HEK293 (cell line): Measurements from ENCODE around the gene NPC2.
A peak's percentile ranks its signal among the peaks of the same experiment; 100 is the strongest.

Source experiments
- CTCF ChIA-PET: fragments of 350-600 bp; formaldehyde crosslinking; extraction: SDS; loops from one replicate; lab custom pipeline; 2021; ENCODE audit warnings: antibody characterized with exemption; lab: Yijun Ruan, JAX
- POLR2A ChIA-PET: fragments of 300-600 bp; formaldehyde crosslinking; extraction: SDS; loops from one replicate; lab custom pipeline; 2020; ENCODE audit warnings: antibody characterized with exemption, inconsistent platforms; lab: Yijun Ruan, JAX
- H3K27ac ChIP-seq: fragments of 200-500 bp; sonication (Bioruptor generic); 2 replicates; pipeline ENCODE4 v1.5.1; 2014; ENCODE audit warnings: low read depth, low read length, control low read depth, inconsistent platforms; ENCODE audit errors: extremely low read depth
- H3K36me3 ChIP-seq, 2 experiments: fragments of 200-500 bp in 1 of 2; sonication (Bioruptor generic) in 1 of 2; 1 replicate in 1 of 2; 2 replicates in 1 of 2; pipeline ENCODE4 v1.5.1; 2014 to 2017; ENCODE audit warnings: inconsistent platforms in 2 of 2, low read length in 2 of 2; ENCODE audit not compliant: control insufficient read depth in 2 of 2, insufficient read depth in 1 of 2
- H3K4me1 ChIP-seq: fragments of 200-500 bp; sonication (Bioruptor generic); 2 replicates; pipeline ENCODE4 v1.5.1; 2014; ENCODE audit warnings: mild to moderate bottlenecking, low read length, inconsistent platforms; ENCODE audit not compliant: control insufficient read depth, insufficient read depth
- H3K4me3 ChIP-seq: 2 replicates; pipeline ENCODE4 v1.5.1; 2011; ENCODE audit warnings: low read depth, mild to moderate bottlenecking, control low read depth, low read length, moderate library complexity
- H3K9me3 ChIP-seq: fragments of 200-500 bp; sonication (Bioruptor generic); 2 replicates; pipeline ENCODE4 v1.5.1; 2014; ENCODE audit warnings: low read depth, low read length, inconsistent platforms; ENCODE audit not compliant: control insufficient read depth, insufficient read depth
- AEBP2 ChIP-seq: fragments of 450-650 bp; formaldehyde crosslinking; IDR thresholded peaks from 2 replicates; pipeline ENCODE4 v1.5.1; 2016; ENCODE audit warnings: missing biosample characterization, missing genetic modification characterization, borderline replicate concordance
- HIC1 ChIP-seq: fragments of 450-650 bp; formaldehyde crosslinking; IDR thresholded peaks from 2 replicates; pipeline ENCODE4 v1.5.1; 2016; ENCODE audit warnings: missing biosample characterization, missing genetic modification characterization
- KLF7 ChIP-seq: fragments of 450-650 bp; formaldehyde crosslinking; IDR thresholded peaks from 2 replicates; pipeline ENCODE4 v1.5.1; 2016; ENCODE audit warnings: missing biosample characterization, missing genetic modification characterization, borderline replicate concordance
- PBX3 ChIP-seq: sonication (generic); formaldehyde crosslinking; IDR thresholded peaks from 2 replicates; pipeline ENCODE4 v1.8.1; 2022; ENCODE audit warnings: mild to moderate bottlenecking, moderate library complexity, missing genetic modification reagents
- PRDM10 ChIP-seq: fragments of 450-650 bp; formaldehyde crosslinking; IDR thresholded peaks from 2 replicates; pipeline ENCODE4 v1.5.1; 2016; ENCODE audit warnings: missing biosample characterization, missing genetic modification characterization
- PRDM4 ChIP-seq: fragments of 450-650 bp; formaldehyde crosslinking; IDR thresholded peaks from 2 replicates; pipeline ENCODE4 v1.5.1; 2017; ENCODE audit warnings: missing biosample characterization, missing genetic modification characterization
- SETDB1 ChIP-seq: IDR thresholded peaks from one replicate; pipeline ENCODE4 v1.6.1; 2017; ENCODE audit warnings: mild to moderate bottlenecking, low read length, moderate library complexity, mixed read lengths; ENCODE audit not compliant: insufficient read length
- SP7 ChIP-seq: fragments of 450-650 bp; formaldehyde crosslinking; IDR thresholded peaks from 2 replicates; pipeline ENCODE4 v1.5.1; 2016; ENCODE audit warnings: missing biosample characterization, missing genetic modification characterization
- WT1 ChIP-seq: fragments of 450-650 bp; formaldehyde crosslinking; IDR thresholded peaks from 2 replicates; pipeline ENCODE4 v1.5.1; 2016; ENCODE audit warnings: missing biosample characterization, missing genetic modification characterization
- YY1 ChIP-seq: fragments of 450-650 bp; formaldehyde crosslinking; IDR thresholded peaks from 2 replicates; pipeline ENCODE4 v1.5.1; 2018; ENCODE audit warnings: missing biosample characterization, missing genetic modification characterization
- ZNF23 ChIP-seq: fragments of 450-650 bp; formaldehyde crosslinking; IDR thresholded peaks from 2 replicates; pipeline ENCODE4 v1.5.1; 2016; ENCODE audit warnings: missing biosample characterization, missing genetic modification characterization, borderline replicate concordance
- ZNF24 ChIP-seq: fragments of 450-650 bp; formaldehyde crosslinking; IDR thresholded peaks from 2 replicates; pipeline ENCODE4 v1.5.1; 2016; ENCODE audit warnings: missing biosample characterization, missing genetic modification characterization
- ZNF292 ChIP-seq: fragments of 450-650 bp; formaldehyde crosslinking; IDR thresholded peaks from 2 replicates; pipeline ENCODE4 v1.5.1; 2016; ENCODE audit warnings: low read depth, missing biosample characterization, missing genetic modification characterization, borderline replicate concordance
- ZNF324 ChIP-seq: fragments of 450-650 bp; formaldehyde crosslinking; IDR thresholded peaks from 2 replicates; pipeline ENCODE4 v1.5.1; 2016; ENCODE audit warnings: missing biosample characterization, missing genetic modification characterization
- ZNF423 ChIP-seq: fragments of 450-650 bp; formaldehyde crosslinking; IDR thresholded peaks from 2 replicates; pipeline ENCODE4 v1.5.1; 2016; ENCODE audit warnings: missing biosample characterization, missing genetic modification characterization
- ZNF624 ChIP-seq: fragments of 450-650 bp; formaldehyde crosslinking; IDR thresholded peaks from 2 replicates; pipeline ENCODE4 v1.5.1; 2017; ENCODE audit warnings: missing biosample characterization, missing genetic modification characterization
- ZNF654 ChIP-seq: fragments of 450-650 bp; formaldehyde crosslinking; IDR thresholded peaks from 2 replicates; pipeline ENCODE4 v1.5.1; 2016; ENCODE audit warnings: low read depth, missing biosample characterization, missing genetic modification characterization
- ZNF843 ChIP-seq: fragments of 450-650 bp; formaldehyde crosslinking; IDR thresholded peaks from 2 replicates; pipeline ENCODE4 v1.5.1; 2016; ENCODE audit warnings: missing biosample characterization, missing genetic modification characterization
- ZSCAN23 ChIP-seq: fragments of 450-650 bp; formaldehyde crosslinking; IDR thresholded peaks from 2 replicates; pipeline ENCODE4 v1.5.1; 2016; ENCODE audit warnings: missing biosample characterization, missing genetic modification characterization
- ZXDB ChIP-seq: fragments of 450-650 bp; formaldehyde crosslinking; IDR thresholded peaks from 2 replicates; pipeline ENCODE4 v1.5.1; 2016; ENCODE audit warnings: missing biosample characterization, missing genetic modification characterization

Gene NPC2

GRCh38 chr14:74535756-74536325, 42.7 kb upstream of the NPC2 start (continued):
- TF ChIP-seq HIC1 (no peak), ZNF292 (no peak), SETDB1 (no peak), ZNF843 (tag by site-specific recombination) (no peak), ZSCAN23 (no peak), SP7 (no peak), ZXDB (tag by site-specific recombination) (no peak), KLF7 (no peak), ZNF423 (tag by site-specific recombination) (no peak), ZNF23 (tag by site-specific recombination) (no peak), ZNF24 (no peak), ZNF324 (tag by site-specific recombination) (no peak)

- H3K36me3 ChIP-seq = no peaks in the 10 kb centered on the region
- POLR2A ChIA-PET = no interaction called here
- TF ChIP-seq PRDM10 (tag by site-specific recombination) = 0 out of 2 replicates have a peak, but pooled peaks have one; percentile 22
- no peak for TF ChIP-seq WT1
- peaks cover 4% of the 10 kb centered on the region; the same call in 1 of the 2 replicates for H3K4me1 ChIP-seq
- no peak overlapping the region for H3K4me3 ChIP-seq
- no peak overlapping the region for H3K27ac ChIP-seq
- no peaks in the 10 kb centered on the region for H3K9me3 ChIP-seq
- CTCF ChIA-PET = interaction anchor here (0.6 kb wide), 2 partner anchors 198 to 701 kb away, joined by 3 read pairs; no protein-coding TSS in a partner anchor
Measured at GRCh38 chr14:74533576-74533975, 40.5 kb upstream of the NPC2 start.

GRCh38 chr14:74532246-74532645, 39.1 kb upstream of the NPC2 start:
- POLR2A ChIA-PET = no interaction called here
- H3K4me3 ChIP-seq = no peak overlapping the region
- CTCF ChIA-PET = interaction anchor here (0.6 to 1.2 kb wide), 6 partner anchors 41 to 413 kb away, joined by 3 to 6 read pairs (median 4); no protein-coding TSS in a partner anchor
- H3K27ac ChIP-seq = no peak overlapping the region
- peaks cover 4% of the 10 kb centered on the region; the same call in 1 of the 2 replicates for H3K4me1 ChIP-seq
- H3K9me3 ChIP-seq = no peaks in the 10 kb centered on the region
- H3K36me3 ChIP-seq = no peaks in the 10 kb centered on the region
- no peak for TF ChIP-seq AEBP2 (tag by site-specific recombination)
- TF ChIP-seq ZNF654 (tag by site-specific recombination) = no peak
- no peak for TF ChIP-seq PRDM4 (tag by site-specific recombination)
- TF ChIP-seq ZNF624 (tag by site-specific recombination) = no peak
- no peak for TF ChIP-seq YY1
- TF ChIP-seq ZNF23 (tag by site-specific recombination) = no peak
- no peak for TF ChIP-seq PBX3
- TF ChIP-seq WT1 = no peak
